ENCODE measurements around the gene NPIPA1.

- no peak for TF ChIP-seq CTCF (IDR thresholded peaks at IDR 0.05)
- TF ChIP-seq POLR2A (IDR thresholded peaks at IDR 0.05) = no peak
Observed at GRCh38 chr16:14963281-14964173, 26.3 kb downstream of the NPIPA1 start.

All from right lobe of liver (tissue), 4 donors.